NCI-H345 treated with DMSO at 0.1 percent for 48 hours (cell line): ENCODE measurements around the gene RBM19.

ENCODE experiments used
- DNase-seq: peaks from one replicate; lab custom pipeline; 2025; ENCODE audit not compliant: unreplicated experiment; lab: John Stamatoyannopoulos, UW

Gene RBM19

GRCh38 chr12:113887906-113888305, 78.2 kb downstream of the RBM19 start:
- DNase-seq: no peak

DNA sequence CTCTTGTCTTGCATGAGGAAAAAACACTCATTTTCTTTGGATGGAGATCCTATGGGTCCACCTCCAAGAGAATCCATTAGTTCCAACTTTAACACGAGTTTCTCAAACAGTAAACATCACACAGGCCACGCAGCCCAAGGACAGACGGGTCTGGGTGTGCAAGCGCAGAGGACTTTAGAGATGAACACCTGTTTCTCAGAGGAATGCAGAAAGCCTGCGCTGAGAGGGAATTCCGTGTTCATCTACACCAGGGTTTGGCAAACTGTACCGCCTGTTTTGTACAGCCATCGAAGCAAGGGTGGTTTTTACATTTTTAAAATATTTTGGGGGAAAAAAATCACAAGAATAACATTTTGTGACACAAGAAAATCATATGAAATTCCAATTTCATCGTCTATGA, 79.4 kb downstream of the RBM19 start:
- no peak for DNase-seq

DNA sequence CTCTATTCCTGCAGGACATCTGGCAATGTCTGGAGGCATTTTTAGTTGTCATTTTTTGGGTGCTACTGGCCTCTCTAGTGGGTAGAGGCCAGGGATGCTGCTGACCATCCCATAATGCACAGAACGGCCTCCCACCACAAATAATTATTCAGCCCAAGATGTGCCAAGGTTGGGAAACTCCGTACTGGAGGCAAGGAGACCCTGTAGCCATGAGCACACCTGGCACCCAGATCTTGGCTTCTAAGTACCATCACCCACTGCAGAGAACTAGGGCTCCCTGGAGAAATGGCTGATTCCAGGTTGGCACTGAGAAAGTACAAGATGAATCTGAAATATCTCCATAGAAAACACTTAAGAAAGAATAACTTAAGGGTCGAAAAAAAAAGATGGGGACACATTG, 81.7 kb downstream of the RBM19 start:
- DNase-seq: no peak

- no peak for DNase-seq
Measured at GRCh38 chr12:113882690-113883089, 83.4 kb downstream of the RBM19 start.

GRCh38 chr12:113880988-113881962, 84.8 kb downstream of the RBM19 start:
- DNase-seq: no peak

DNA sequence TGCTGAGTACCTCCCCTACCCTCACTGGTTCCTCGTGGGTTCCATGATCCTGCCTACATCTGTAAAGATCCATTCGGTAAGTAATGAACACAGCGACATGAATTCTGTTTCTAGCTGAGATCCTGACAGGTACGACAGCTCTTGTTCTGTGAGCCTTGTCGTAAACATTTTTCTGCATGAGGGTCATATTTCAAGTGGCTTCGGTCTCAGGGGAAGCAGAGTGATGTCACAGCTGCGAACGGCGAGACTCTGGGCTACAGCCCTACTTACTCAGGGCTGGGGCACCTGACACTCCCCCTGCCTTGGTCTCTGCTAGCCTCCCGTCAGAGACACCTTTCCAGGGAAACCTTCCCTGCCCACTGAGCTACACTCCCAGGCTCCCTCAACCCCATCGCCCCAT, 85.8 kb downstream of the RBM19 start:
- no peak for DNase-seq

GRCh38 chr12:113879658-113880057, 86.5 kb downstream of the RBM19 start:
- no peak for DNase-seq

- DNase-seq: no peak
Measured at GRCh38 chr12:113877607-113878006, 88.5 kb downstream of the RBM19 start.

- DNase-seq: no peak
Measured at GRCh38 chr12:113876160-113876559, 90.0 kb downstream of the RBM19 start.

GRCh38 chr12:113875691-113876090, 90.4 kb downstream of the RBM19 start:
- DNase-seq: no peak

- DNase-seq: no peak
Measured at GRCh38 chr12:113874999-113875561, 91.0 kb downstream of the RBM19 start.

GRCh38 chr12:113874326-113874725, 91.8 kb downstream of the RBM19 start:
- DNase-seq: no peak

DNA sequence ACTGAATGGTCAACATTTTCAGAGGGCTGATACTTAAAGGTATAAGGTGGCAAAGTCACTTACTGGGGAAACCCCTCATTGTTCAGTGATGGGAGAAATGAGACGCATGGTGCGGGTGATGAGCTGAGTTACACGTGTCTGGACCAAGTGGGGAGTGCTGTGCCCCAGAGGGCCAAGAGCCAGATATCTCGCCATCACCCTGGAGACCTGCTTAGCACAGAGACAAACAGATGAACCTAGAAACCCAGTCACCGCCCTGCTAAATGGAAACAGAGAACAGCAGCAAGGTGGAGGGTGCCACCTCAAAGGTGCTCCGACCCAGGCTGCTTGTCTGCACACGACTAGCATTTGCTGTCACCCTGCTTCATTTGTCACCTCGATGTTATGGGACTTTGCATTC, 92.4 kb downstream of the RBM19 start:
- no peak for DNase-seq

- no peak for DNase-seq
Measured at GRCh38 chr12:113870890-113871289, 95.2 kb downstream of the RBM19 start.

GRCh38 chr12:113870035-113870434, 96.1 kb downstream of the RBM19 start:
- no peak for DNase-seq

GRCh38 chr12:113868365-113868764, 97.8 kb downstream of the RBM19 start:
- DNase-seq: no peak

DNA sequence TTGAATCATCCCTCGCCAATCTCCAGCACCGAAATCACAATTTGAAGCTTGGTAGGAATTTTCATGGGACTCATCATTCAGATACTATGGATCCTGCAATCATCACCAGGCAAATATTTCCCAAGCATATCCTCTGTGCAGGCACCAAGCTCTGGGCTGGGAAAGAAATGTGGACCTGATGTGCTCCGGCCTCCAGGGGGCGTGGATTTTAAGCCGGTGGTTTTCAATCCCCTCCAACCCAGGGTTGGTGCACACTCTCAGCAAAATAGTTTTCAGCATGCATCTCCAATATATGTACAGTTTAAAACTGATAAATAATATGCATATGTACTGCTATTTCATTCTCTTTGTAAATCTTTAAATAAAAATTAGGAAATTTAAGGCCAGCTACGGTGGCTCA, 98.9 kb downstream of the RBM19 start:
- no peak for DNase-seq

- no peak for DNase-seq
Measured at GRCh38 chr12:113866496-113866895, 99.6 kb downstream of the RBM19 start.

- no peak for DNase-seq
Measured at GRCh38 chr12:113863455-113863845, 102.7 kb downstream of the RBM19 start.

DNA sequence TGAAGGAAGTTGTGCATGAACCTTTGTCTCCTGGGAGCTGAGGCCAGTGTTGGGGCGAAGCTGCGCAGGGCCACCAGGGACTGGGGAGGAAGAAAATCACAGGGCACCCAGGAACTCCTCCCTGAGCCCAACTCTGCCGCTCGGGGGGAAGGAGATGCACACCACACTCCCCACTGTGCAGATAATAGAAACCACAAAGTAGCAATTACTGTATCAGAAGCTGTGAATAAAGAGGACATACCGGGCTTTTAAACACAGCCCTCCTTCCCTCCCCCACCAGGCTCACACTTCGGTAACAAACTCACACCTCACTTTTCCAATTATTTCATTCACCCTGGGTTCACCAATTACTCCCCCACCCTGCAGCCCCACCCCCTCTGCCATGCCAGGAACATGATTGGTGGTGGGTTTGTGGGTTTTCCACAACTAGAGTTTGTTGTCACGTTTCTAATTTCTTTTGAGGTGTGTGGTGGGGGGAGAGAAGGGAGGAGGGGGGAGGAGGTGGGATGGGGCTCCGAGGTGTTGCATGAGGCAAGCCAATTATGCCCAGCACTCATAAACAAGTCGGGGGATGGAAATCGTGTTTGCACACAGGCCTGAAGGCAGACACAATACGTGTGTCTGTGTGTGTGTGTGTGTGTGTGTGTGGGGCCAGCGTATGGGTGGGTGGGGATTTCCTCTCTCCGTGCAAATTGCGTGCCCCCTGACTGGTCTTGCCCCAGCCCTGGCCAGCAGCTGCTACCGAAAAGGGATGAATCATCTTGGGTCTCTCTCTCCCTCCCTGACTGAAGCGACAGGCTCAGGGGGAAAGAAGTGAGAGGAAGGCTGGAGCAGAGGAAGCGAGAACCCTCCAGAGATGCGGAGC, 103.3 kb downstream of the RBM19 start:
- DNase-seq: no peak

DNA sequence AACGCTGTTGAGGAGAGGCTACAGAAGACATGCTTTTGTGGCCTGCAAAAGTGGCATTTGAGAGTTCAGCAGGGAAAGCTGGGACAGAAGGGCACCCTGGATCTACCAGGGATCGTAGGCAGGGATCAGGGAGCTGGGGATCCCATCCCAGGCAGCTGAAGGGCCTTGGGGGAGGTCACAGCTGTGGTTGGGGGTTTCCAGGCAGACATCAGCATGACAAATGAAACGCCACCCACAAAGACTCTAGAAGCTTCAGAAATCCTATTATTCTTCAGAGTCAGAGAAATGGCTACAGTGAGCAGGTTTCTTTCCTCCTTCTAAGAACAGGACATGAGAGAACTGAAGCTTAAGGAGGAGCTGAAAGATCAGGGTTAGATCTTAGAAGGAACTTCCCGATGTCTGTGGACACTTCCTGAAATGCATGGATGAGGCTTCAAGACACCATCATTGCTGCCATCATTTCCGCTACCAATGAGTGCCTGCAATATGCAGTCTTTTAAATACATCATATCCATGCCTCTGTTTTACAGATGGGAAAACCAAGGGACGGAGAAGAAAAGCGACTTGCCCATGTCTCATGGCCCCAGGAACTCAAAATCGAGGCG, 104.3 kb downstream of the RBM19 start:
- DNase-seq: no peak
